ENCODE results near the gene VCX2. TPM values are rescaled to one million over a fixed set of nuclear protein-coding genes. Genes with fewer than 3 reads are reported as not detected.

The VCX2 gene
- polyA plus RNA-seq, 1 of the 3 experiments (the other 2 are of a cell fraction): not detected

DNA sequence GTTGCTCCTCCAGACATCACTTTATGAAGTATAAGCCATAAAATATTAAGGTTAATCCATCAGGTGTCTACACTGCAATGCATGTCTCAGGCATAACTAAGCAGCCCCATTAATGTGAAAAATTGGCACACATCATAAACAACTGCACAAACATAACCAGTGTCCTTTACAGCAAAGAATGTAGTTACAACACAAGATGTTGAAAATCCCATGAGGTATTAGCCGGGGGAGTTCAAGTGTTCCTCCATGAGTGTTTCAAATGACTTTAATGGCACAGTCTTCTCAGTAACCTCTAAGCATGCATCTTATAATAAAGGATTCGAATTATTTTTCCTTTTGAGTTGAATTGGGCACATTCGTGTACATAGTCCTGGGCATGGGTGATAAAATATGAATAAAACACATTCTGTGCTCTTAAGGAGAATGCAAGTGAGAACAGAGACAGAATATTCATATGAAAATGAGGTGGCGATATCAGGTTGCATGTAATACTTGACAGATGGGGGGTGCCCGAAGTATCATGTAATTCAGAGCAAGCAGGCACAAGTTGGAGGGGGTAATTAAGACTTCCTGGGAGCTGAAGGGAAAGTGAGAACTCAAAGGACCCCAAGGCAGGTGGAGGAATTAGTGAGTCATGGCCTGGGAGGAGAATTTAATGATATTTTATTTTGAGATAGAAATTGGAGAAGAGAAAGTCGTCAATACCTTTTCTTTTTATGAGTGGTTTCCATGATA is 18.2 kb upstream of the VCX2 start:
- Histone ChIP-seq H3K9me3 (no peaks in the 10 kb centered on the region), H4K20me1 (ENCODE audit: insufficient read depth) (no peaks in the 10 kb centered on the region), H3K4me3 (ENCODE audit: low read depth in 2 of 2, low read length in 1 of 2) (no peak overlapping the region), H2AFZ (ENCODE audit: low read depth) (no peak overlapping the region), H3K27ac (ENCODE audit: low read depth in 2 of 2, low read length in 1 of 2) (no peak overlapping the region), H3F3A (replicated peaks; ENCODE audit: insufficient read depth) (no peaks in the 10 kb centered on the region), H3K4me1 (ENCODE audit: control insufficient read depth in 1 of 2, insufficient read depth in 2 of 2, low read depth in 1 of 2, low read length in 1 of 2) (no peaks in the 10 kb centered on the region; a peak in 1 of 4 replicates), H3K4me2 (no peak overlapping the region), H3K9me2 (no peaks in the 10 kb centered on the region), H3K79me2 (ENCODE audit: insufficient read depth) (no peaks in the 10 kb centered on the region), H3K27me3 (ENCODE audit: insufficient read depth) (no peaks in the 10 kb centered on the region), H3K9ac (no peak overlapping the region), H3K36me3 (replicated peaks in 1 of 2; ENCODE audit: control insufficient read depth in 1 of 2, insufficient read depth in 2 of 2, low read length in 1 of 2) (no peaks in the 10 kb centered on the region)
- ChIA-PET POLR2A (no interaction called here), CTCF (no interaction called here)
- no peak for DNase-seq
- TF ChIP-seq ELF1 (IDR thresholded peaks at IDR 0.05): no peak
- TF ChIP-seq TAF1 (IDR thresholded peaks at IDR 0.05; ENCODE audit: borderline replicate concordance, low read depth, low read length): no peak
- TF ChIP-seq NRF1 (IDR thresholded peaks at IDR 0.05; ENCODE audit: low read depth, low read length): no peak
- TF ChIP-seq RFX5 (IDR thresholded peaks at IDR 0.05; ENCODE audit: low read length): no peak
- no peak for TF ChIP-seq FOXM1 (IDR thresholded peaks at IDR 0.05; ENCODE audit: low read depth)
- TF ChIP-seq FOSL2 (IDR thresholded peaks at IDR 0.05; ENCODE audit: borderline replicate concordance, low read depth): no peak
- no peak for TF ChIP-seq POLR2AphosphoS5 (IDR thresholded peaks at IDR 0.05; ENCODE audit: low read depth, low read length)
- no peak for TF ChIP-seq RXRA (IDR thresholded peaks at IDR 0.05; ENCODE audit: borderline replicate concordance, low read depth)
- TF ChIP-seq CHD2 (IDR thresholded peaks at IDR 0.05; ENCODE audit: low read length, partially characterized antibody): no peak
- no peak for TF ChIP-seq JUND (IDR thresholded peaks at IDR 0.05)
- TF ChIP-seq, protein P1, sequence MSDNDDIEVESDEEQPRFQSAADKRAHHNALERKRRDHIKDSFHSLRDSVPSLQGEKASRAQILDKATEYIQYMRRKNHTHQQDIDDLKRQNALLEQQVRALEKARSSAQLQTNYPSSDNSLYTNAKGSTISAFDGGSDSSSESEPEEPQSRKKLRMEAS (IDR thresholded peaks at IDR 0.05; ENCODE audit: low read depth): no peak
- TF ChIP-seq MXI1 (IDR thresholded peaks at IDR 0.05; ENCODE audit: low read depth, low read length): no peak
- TF ChIP-seq EZH2phosphoT487 (IDR thresholded peaks at IDR 0.05; ENCODE audit: borderline replicate concordance, low read depth): no peak
- TF ChIP-seq SMC3 (IDR thresholded peaks at IDR 0.05; ENCODE audit: low read depth, low read length): no peak
- TF ChIP-seq, protein P2, sequence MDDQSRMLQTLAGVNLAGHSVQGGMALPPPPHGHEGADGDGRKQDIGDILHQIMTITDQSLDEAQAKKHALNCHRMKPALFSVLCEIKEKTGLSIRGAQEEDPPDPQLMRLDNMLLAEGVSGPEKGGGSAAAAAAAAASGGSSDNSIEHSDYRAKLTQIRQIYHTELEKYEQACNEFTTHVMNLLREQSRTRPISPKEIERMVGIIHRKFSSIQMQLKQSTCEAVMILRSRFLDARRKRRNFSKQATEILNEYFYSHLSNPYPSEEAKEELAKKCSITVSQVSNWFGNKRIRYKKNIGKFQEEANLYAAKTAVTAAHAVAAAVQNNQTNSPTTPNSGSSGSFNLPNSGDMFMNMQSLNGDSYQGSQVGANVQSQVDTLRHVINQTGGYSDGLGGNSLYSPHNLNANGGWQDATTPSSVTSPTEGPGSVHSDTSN (IDR thresholded peaks at IDR 0.05): no peak
- no peak for TF ChIP-seq RCOR1 (IDR thresholded peaks at IDR 0.05; ENCODE audit: low read length)
- TF ChIP-seq, protein P3, sequence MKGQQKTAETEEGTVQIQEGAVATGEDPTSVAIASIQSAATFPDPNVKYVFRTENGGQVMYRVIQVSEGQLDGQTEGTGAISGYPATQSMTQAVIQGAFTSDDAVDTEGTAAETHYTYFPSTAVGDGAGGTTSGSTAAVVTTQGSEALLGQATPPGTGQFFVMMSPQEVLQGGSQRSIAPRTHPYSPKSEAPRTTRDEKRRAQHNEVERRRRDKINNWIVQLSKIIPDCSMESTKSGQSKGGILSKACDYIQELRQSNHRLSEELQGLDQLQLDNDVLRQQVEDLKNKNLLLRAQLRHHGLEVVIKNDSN (IDR thresholded peaks at IDR 0.05; ENCODE audit: borderline replicate concordance, low read depth): no peak
- WGBS (ENCODE audit: low lambda C conversion rate): 13% methylated on average over 6 of the region's 6 CpGs

DNA sequence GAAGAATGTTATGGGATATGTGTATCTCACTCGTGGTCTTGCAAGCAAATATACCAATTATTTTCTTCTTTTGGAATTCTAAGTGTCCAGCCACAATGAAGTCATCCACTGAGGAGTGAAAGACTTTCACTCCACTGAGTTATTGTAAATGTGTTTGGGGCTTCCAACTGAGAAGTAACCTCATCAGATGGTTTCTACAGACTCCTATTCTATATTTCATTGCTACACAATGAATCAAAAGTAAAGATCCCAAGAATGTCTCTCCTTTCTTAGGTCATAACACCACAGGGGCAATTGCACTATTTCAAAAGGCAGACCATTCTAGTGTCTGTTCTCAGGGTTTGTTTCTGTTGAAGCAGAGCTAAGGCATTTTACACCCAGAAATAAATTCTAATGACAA is 12.3 kb upstream of the VCX2 start:
- Histone ChIP-seq H3K9me2 (no peaks in the 10 kb centered on the region), H3F3A (replicated peaks; ENCODE audit: insufficient read depth) (no peaks in the 10 kb centered on the region), H2AFZ (ENCODE audit: low read depth) (no peak overlapping the region), H4K20me1 (ENCODE audit: insufficient read depth) (no peaks in the 10 kb centered on the region), H3K4me1 (ENCODE audit: control insufficient read depth in 1 of 2, insufficient read depth in 2 of 2, low read depth in 1 of 2, low read length in 1 of 2) (no peaks in the 10 kb centered on the region), H3K4me2 (no peak overlapping the region), H3K27me3 (ENCODE audit: insufficient read depth) (no peaks in the 10 kb centered on the region), H3K79me2 (ENCODE audit: insufficient read depth) (no peaks in the 10 kb centered on the region), H3K27ac (ENCODE audit: low read depth in 2 of 2, low read length in 1 of 2) (no peak overlapping the region), H3K9ac (no peak overlapping the region), H3K9me3 (no peaks in the 10 kb centered on the region), H3K4me3 (ENCODE audit: low read depth in 2 of 2, low read length in 1 of 2) (no peak overlapping the region), H3K36me3 (replicated peaks in 1 of 2; ENCODE audit: control insufficient read depth in 1 of 2, insufficient read depth in 2 of 2, low read length in 1 of 2) (no peaks in the 10 kb centered on the region)
- ChIA-PET CTCF (no interaction called here), POLR2A (no interaction called here)
- DNase-seq: no peak
- 8% methylated on average over 1 of the region's 1 CpG for WGBS (ENCODE audit: low lambda C conversion rate)
- no peak for TF ChIP-seq SMC3 (IDR thresholded peaks at IDR 0.05; ENCODE audit: low read depth, low read length)
- TF ChIP-seq, protein P4, sequence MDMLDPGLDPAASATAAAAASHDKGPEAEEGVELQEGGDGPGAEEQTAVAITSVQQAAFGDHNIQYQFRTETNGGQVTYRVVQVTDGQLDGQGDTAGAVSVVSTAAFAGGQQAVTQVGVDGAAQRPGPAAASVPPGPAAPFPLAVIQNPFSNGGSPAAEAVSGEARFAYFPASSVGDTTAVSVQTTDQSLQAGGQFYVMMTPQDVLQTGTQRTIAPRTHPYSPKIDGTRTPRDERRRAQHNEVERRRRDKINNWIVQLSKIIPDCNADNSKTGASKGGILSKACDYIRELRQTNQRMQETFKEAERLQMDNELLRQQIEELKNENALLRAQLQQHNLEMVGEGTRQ (IDR thresholded peaks at IDR 0.05; ENCODE audit: borderline replicate concordance, low read depth, low read length): no peak
- TF ChIP-seq RFX5 (IDR thresholded peaks at IDR 0.05; ENCODE audit: low read length): no peak
- TF ChIP-seq, protein P5, sequence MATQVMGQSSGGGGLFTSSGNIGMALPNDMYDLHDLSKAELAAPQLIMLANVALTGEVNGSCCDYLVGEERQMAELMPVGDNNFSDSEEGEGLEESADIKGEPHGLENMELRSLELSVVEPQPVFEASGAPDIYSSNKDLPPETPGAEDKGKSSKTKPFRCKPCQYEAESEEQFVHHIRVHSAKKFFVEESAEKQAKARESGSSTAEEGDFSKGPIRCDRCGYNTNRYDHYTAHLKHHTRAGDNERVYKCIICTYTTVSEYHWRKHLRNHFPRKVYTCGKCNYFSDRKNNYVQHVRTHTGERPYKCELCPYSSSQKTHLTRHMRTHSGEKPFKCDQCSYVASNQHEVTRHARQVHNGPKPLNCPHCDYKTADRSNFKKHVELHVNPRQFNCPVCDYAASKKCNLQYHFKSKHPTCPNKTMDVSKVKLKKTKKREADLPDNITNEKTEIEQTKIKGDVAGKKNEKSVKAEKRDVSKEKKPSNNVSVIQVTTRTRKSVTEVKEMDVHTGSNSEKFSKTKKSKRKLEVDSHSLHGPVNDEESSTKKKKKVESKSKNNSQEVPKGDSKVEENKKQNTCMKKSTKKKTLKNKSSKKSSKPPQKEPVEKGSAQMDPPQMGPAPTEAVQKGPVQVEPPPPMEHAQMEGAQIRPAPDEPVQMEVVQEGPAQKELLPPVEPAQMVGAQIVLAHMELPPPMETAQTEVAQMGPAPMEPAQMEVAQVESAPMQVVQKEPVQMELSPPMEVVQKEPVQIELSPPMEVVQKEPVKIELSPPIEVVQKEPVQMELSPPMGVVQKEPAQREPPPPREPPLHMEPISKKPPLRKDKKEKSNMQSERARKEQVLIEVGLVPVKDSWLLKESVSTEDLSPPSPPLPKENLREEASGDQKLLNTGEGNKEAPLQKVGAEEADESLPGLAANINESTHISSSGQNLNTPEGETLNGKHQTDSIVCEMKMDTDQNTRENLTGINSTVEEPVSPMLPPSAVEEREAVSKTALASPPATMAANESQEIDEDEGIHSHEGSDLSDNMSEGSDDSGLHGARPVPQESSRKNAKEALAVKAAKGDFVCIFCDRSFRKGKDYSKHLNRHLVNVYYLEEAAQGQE (IDR thresholded peaks at IDR 0.05; ENCODE audit: low read depth, low read length): no peak
- TF ChIP-seq SIN3A (IDR thresholded peaks at IDR 0.05; ENCODE audit: borderline replicate concordance, low read depth, low read length): no peak
- no peak for TF ChIP-seq GATA2 (CRISPR knock-in tag; IDR thresholded peaks at IDR 0.05)
- TF ChIP-seq GABPA (IDR thresholded peaks at IDR 0.05; ENCODE audit: low read depth): no peak

All from SK-N-SH (cell line).